ENCODE measurements around the gene DPH2. TPM values are rescaled to one million over a fixed set of nuclear protein-coding genes. Genes with fewer than 3 reads are reported as not detected.

DPH2 gene
- total RNA-seq = 10.1 and 19.7 TPM in 2 replicates

GRCh38 chr1:43969746-43970466 lies at the start of gene DPH2:
Gene DPH2, plus strand, starts transcription at chr1:43970010. Its CDS starts 166 bp downstream, at chr1:43970176.

GRCh38 chr1:43933386-43934100 lies 36.3 kb upstream of the DPH2 start, which contains the start of gene ARTN:
Gene ARTN, plus strand, starts transcription at chr1:43933801. Its CDS starts 1,856 bp downstream, at chr1:43935657.

GRCh38 chr1:43946236-43947060 lies 23.4 kb upstream of the DPH2 start, which contains the start of gene IPO13:
Gene IPO13, plus strand, starts transcription at chr1:43946950. Its CDS starts 651 bp downstream, at chr1:43947601.

GRCh38 chr1:43974443-43975248 lies 4.8 kb downstream of the DPH2 start, which contains the start of gene ATP6V0B:
Gene ATP6V0B, plus strand, starts transcription at chr1:43974960. Its CDS starts 81 bp downstream, at chr1:43975041.

GRCh38 chr1:43978551-43979260 lies 8.9 kb downstream of the DPH2 start, which contains the start of gene B4GALT2:
Gene B4GALT2, plus strand, starts transcription at chr1:43979210. Its CDS starts 1,951 bp downstream, at chr1:43981161.

DNA sequence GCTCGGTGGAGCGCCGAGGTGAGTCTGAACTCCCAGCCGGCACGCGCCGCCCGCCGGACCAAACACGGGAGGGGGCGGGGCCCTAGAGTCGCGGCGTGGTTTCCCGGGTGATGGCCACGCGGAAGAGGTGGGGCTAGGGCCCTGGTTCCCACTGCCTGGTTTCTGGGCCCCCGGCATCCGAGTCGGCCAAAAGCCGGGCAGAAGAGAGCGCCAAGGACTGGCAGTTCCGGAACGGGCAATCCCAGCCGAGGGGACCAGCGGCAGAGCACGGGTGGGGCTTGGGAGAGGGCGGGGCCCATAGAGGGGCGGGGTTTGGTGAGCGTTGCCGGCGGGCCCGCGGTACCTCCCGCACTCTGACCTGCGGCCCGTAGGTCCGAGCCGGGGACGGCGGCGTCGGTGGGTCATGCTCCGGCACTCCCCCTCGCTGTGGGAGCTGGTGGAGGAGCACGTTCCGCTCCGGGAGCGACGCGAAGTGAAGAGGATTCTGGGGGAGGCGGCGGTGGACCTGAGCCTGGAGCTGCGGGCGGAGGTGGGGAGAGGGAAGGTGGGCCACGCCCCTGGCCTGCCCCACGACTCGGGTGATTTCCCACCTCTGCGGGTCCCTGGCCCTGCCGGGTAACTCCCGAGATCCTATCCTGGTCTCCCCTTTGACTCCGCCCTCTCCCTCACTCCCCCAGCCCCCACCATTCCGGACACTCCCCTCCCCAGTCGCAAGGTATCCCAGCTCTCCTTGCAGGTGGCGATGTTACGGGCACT lies 21.8 kb downstream of the DPH2 start, which contains the start of gene CCDC24:
CCDC24 (plus strand) TSS at position 124 of the 756 bp plus-strand sequence; CDS start at position 404, 280 bp downstream.

Other genes starting within 250 kb of the DPH2 start
- gene ARTN, start 36.2 kb upstream of the DPH2 start, total RNA-seq = not detected in 2 replicates
- 19.9 and 20.3 TPM in 2 replicates for gene IPO13, start 23.1 kb upstream of the DPH2 start, total RNA-seq
- 125 and 162 TPM in 2 replicates for gene ATP6V0B, start 5.0 kb downstream of the DPH2 start, total RNA-seq
- gene B4GALT2, start 9.2 kb downstream of the DPH2 start, total RNA-seq = 75.3 and 79.8 TPM in 2 replicates
- gene CCDC24, start 21.6 kb downstream of the DPH2 start, total RNA-seq = 2.3 and 4.5 TPM in 2 replicates
- gene SLC6A9, start 61.5 kb downstream of the DPH2 start, total RNA-seq = 2.1 and 4.2 TPM in 2 replicates
- under 0.01 and 0.19 TPM in 2 replicates for gene KLF17, start 148.8 kb downstream of the DPH2 start, total RNA-seq
- not detected in 2 replicates for gene KLF18, start 171.6 kb downstream of the DPH2 start, total RNA-seq
- gene DMAP1, start 243.5 kb downstream of the DPH2 start, total RNA-seq = 13.2 and 33.7 TPM in 2 replicates